Measurements from ENCODE around the gene PNLIPRP2.

PNLIPRP2 gene

GRCh38 chr10:116598329-116598728, 22.4 kb upstream of the PNLIPRP2 start (continued):
- TF ChIP-seq ZNF843 (tag by site-specific recombination; IDR thresholded peaks at IDR 0.05) (no peak), ATF2 (tag by site-specific recombination; IDR thresholded peaks at IDR 0.05; ENCODE audit: low read depth) (peak; percentile 16; the same call in 1 of the 2 replicates)

GRCh38 chr10:116599991-116600390, 20.8 kb upstream of the PNLIPRP2 start:
- Histone ChIP-seq H3K4me1 (ENCODE audit: control insufficient read depth, insufficient read depth, low read length) (no peaks in the 10 kb centered on the region), H3K4me3 (ENCODE audit: low read depth, low read length) (no peak overlapping the region), H3K36me3 (ENCODE audit: control insufficient read depth in 2 of 2, insufficient read depth in 1 of 2, low read length in 2 of 2) (peaks cover 0 to 11% of the 10 kb centered on the region in 2 experiments; a peak in 2 of 3 replicates), H3K9me3 (ENCODE audit: control insufficient read depth, insufficient read depth, low read depth, low read length) (no peaks in the 10 kb centered on the region), H3K27ac (ENCODE audit: extremely low read depth, low read depth, low read length) (no peak overlapping the region)
- CTCF ChIA-PET: interaction anchor here (1.4 kb wide), 1 partner anchor 27 kb away, joined by 3 read pairs; no protein-coding TSS in a partner anchor
- POLR2A ChIA-PET: no interaction called here
- TF ChIP-seq ZIC2 (tag by site-specific recombination; IDR thresholded peaks at IDR 0.05) (no peak), TCF7L2 (IDR thresholded peaks at IDR 0.05; ENCODE audit: borderline replicate concordance, low read depth, low read length) (no peak), ZNF292 (tag by site-specific recombination; IDR thresholded peaks at IDR 0.05; ENCODE audit: borderline replicate concordance, low read depth) (no peak), ZBTB26 (tag by site-specific recombination; optimal IDR thresholded peaks at IDR 0.05) (no peak), ZNF2 (tag by site-specific recombination; IDR thresholded peaks at IDR 0.05) (no peak), TSHZ1 (tag by site-specific recombination; IDR thresholded peaks at IDR 0.05; ENCODE audit: borderline replicate concordance) (no peak), SETDB1 (IDR thresholded peaks at IDR 0.05; ENCODE audit: insufficient read length, low read length) (no peak), ZNF157 (tag by site-specific recombination; IDR thresholded peaks at IDR 0.05) (no peak), YY2 (tag by site-specific recombination; IDR thresholded peaks at IDR 0.05) (no peak), ZBTB20 (tag by site-specific recombination; IDR thresholded peaks at IDR 0.05) (no peak), MZF1 (tag by site-specific recombination; IDR thresholded peaks at IDR 0.05; ENCODE audit: borderline replicate concordance) (no peak), ZNF639 (tag by site-specific recombination; IDR thresholded peaks at IDR 0.05) (no peak), ZNF221 (tag by site-specific recombination; IDR thresholded peaks at IDR 0.05; ENCODE audit: borderline replicate concordance) (no peak), TRIM28 (IDR thresholded peaks at IDR 0.05; ENCODE audit: borderline replicate concordance, low read length) (no peak), ZNF16 (tag by site-specific recombination; IDR thresholded peaks at IDR 0.05; ENCODE audit: low read depth) (no peak), SP3 (tag by site-specific recombination; IDR thresholded peaks at IDR 0.05) (no peak), ZNF776 (tag by site-specific recombination; IDR thresholded peaks at IDR 0.05; ENCODE audit: borderline replicate concordance) (no peak), RBAK (tag by site-specific recombination; IDR thresholded peaks at IDR 0.05) (no peak), REPIN1 (tag by site-specific recombination; IDR thresholded peaks at IDR 0.05; ENCODE audit: low read depth) (no peak), ZNF433 (tag by site-specific recombination; IDR thresholded peaks at IDR 0.05; ENCODE audit: low read depth) (no peak)

Data from HEK293 (cell line).